Vagina (tissue), 2 donors: ENCODE results near the gene CCDC190.

Experiments
- CTCF ChIP-seq, 3 experiments: fragments of 450-650 bp in 2 of 3; fragments of 200-600 bp in 1 of 3; sonication (generic) in 1 of 3; IDR thresholded peaks; one replicate each; pipeline ENCODE4 v1.5.1; 2017 to 2019; ENCODE audit warnings: antibody characterized with exemption in 3 of 3, mild to moderate bottlenecking in 2 of 3, moderate library complexity in 2 of 3
- POLR2A ChIP-seq, 2 donors: fragments of 450-650 bp; IDR thresholded peaks; one replicate each; pipeline ENCODE4 v1.6.1; 2017; ENCODE audit warnings: antibody characterized with exemption in 2 of 2, mild to moderate bottlenecking in 2 of 2, moderate library complexity in 2 of 2

- TF ChIP-seq CTCF (IDR thresholded peaks at IDR 0.05) (no peak), POLR2A (IDR thresholded peaks at IDR 0.05) (no peak)
Observed at GRCh38 chr1:162881590-162881989, 20.6 kb upstream of the CCDC190 start.
